ENCODE data around the gene ZFP36L2.
"Not testable (repeated sequence)": the region's sequence is repeated elsewhere in the genome, so short reads cannot be mapped to it uniquely, and the experiment has no call there.

The ZFP36L2 gene

DNA sequence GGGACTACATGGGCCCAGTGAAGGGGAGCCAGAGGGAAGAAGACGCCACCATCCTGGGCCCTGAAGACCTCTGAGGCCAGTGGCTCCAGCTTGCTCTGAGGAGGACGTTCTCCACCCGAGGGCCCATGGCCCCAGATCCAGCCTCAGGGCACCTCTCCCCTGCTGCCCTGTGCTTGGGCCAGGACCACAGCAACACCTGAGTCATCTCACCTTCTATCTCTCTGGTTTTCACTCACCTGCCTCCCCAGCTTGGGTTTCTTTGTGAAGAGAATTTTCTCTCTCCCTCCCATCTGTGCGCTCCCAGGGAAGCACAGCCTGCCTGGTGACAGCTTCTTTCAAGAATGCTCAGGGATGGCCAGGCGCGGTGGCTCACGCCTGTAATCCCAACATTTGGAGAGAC, 19.8 kb downstream of the ZFP36L2 start:
- DNase-seq, result no peak

DNA sequence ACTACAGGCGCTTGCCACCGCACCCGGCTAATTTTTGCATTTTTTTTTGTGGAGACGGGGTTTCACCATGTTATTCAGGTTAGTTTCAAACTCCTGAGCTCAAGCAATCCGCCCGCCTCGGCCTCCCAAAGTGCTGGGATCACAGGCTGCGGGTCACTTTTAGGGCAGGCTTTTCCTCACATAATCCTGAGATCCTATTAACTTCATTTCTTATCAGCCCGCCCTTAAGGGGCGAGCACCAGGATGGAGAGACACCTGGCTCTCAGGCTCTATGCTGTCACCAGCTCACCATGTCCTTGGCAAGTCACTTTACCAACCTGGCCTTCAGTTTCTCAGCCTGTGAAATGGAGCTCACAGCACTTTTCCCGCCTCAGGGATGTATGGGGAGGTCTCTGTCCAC, 23.0 kb downstream of the ZFP36L2 start:
- DNase-seq, result no peak

DNA sequence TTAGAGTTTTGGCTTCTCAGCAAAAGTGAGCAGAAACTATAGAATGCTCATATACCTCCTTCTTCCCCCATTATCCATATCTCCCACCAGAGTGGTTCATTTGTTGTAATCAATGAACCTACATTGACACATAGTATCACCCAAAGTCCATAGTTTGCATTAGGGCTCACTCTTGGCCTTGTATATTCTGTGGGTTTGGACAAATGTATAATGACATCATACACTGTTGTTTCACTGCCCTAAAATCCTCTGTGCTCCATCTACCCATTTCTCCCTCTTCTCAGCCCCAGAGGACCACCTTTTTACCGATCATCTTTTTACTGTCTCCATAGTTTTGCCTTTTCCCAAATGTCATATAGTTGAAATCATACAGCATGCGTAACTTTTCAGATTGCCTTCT, 24.1 kb downstream of the ZFP36L2 start:
- no peak for DNase-seq

DNA sequence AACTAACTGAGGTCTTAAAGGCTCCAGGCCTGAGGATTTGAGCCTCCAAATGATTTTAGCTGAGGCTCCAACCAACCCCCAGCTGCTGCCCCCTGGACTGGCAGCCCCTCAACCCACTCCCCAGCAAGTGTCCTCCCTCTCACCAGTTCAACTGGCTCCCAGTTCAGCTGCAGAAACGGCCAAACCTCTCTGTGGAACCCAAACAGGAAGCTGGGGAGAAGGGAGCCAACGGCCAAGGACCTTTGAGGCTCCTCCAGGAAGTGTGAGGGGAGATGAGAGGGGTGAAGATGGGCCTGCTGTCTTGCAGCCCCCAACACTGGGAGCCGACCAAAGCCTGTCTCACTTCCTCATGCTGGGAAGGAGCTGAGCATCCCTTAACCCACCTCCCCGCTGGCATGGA, 24.9 kb downstream of the ZFP36L2 start:
- no peak for DNase-seq

DNA sequence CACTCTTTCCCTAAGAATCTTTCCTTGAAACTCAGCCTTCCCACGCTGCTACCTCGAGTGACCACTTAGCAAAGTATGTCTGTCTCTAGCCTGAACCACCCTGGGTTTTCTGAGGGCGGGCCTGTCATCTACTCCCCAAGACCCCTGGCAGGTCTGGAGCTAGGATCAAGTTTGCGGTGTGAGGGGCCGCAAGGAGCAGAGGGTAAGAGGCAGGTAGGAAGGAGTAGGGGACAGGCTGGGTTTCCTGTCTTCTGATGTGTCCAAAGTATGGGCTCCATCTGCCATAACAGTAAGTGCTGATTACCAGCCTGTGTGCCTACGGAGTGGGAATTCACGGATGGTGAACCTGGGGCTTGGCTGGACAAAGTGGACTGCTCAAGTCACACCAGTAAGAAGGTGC, 25.4 kb downstream of the ZFP36L2 start:
- DNase-seq, result no peak

DNA sequence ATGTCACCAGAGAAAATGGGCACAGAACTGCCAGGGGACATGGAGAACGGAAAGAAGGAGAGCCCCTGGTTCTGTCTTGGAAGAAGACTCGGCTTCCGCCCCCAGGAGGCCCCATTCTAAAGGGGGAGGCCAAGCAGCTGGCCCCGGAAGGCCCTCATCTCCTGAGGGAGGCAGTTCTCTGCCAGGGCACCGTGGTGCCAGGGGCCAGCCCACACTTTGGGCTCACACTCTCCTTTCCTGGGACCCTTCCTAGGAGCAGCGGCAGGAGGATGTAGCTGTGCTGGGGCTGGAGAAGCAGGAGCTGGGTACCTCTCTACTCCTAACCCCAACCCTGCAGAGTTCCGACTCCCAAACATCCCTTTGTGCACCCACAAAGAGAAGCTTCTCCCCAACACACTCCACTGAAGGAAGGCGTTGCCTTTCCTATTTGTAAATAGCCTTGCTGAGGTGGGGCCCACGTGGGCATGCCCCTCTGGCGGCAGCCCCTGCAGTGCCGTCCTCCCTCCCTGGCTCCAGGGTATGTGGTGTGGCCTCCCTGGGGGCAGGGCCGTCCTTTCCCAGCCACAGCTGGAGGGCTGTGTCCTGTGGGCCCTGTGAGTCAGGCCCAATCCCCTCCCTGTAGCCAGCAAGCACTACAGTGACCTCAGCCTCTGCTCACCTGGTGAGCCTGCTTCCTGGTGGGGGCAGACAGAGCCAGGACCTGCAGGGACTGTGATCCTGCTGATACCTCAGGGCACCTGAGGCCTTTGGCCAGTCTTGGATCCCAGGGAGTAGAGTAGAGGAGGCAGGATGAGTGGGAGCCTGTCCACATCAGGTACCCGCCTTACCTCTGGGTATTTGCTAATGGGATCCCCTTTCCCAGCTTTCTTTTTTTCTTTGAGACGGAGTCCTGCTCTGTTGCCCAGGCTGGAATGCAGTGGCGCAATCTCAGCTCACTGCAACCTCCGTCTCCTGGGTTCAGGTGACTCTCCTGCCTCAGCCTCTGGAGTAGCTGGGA, 26.6 kb downstream of the ZFP36L2 start:
- DNase-seq, result no peak

DNA sequence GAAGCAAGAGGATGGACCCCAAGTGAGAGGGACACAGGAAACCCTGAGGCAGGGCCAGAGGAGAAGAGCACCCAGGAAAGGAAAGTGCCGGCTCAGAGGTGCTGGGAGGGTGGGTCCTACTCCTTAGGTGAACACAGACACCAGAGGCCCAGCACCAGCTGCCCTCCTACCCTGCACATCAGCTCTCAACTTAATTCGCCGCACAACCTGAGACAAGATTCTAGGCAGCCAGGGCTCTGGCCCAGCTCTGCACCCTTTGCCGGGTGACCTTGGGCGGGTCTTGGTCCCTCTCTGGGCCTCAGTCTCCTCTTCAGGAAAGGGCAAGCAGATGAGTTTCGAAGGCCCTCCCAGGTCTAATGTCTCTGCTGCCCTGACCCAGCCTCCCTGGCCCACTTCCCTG, 28.1 kb downstream of the ZFP36L2 start:
- no peak for DNase-seq

DNA sequence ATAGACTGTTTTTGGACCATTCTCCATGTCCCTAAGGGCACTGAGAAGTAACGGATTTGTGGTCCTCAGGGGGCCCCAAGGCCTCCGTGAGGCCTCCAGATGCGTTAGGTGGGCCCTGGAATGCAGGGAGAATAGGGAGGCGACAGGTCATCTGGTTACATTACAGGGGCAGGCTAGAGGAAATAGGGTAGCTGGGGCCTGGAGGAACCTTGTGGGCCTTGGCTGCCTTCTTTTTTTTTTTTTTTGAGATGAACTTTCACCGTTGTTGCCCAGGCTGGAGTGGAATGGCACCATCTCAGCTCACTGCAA, 28.9 kb downstream of the ZFP36L2 start:
- DNase-seq, result no peak

DNA sequence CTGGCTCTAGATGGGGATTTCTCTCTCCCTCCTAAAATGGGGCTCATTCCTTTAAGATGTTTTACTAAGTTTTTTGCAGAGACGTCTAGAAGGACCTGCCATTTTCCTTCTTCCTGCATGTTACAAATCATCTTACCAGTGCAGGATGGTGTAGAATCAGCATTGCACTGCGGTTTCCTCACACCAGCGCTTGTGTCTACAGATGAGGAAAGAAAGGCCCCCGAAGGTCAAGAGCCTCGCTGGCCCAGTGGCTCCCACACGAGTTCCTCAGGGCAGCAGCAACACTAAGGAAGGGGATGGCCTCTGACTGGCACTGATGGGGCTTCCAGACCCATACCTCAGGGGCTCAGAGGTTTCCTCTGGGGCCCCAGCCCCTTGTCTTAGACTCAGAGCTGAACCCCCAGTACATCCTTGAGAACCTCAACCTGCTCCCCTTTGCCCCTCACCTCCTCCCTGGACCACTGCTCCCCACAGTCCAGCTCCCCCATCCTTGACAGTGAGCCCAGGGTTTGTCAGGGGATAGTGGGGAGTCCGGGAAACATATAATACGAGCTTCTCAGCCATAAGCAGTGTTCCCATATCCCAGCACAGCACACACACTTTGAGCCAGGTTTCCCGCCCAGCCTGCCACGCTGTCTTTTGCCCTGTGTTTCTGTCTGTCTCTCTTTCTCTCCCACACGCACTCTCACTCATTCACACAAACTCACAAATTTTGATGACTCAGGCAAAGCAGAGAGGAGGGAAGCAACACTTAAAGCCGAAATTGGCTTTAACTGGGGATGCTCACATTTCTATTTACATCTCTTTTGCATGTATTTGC, 29.4 kb downstream of the ZFP36L2 start:
- no peak for DNase-seq

DNA sequence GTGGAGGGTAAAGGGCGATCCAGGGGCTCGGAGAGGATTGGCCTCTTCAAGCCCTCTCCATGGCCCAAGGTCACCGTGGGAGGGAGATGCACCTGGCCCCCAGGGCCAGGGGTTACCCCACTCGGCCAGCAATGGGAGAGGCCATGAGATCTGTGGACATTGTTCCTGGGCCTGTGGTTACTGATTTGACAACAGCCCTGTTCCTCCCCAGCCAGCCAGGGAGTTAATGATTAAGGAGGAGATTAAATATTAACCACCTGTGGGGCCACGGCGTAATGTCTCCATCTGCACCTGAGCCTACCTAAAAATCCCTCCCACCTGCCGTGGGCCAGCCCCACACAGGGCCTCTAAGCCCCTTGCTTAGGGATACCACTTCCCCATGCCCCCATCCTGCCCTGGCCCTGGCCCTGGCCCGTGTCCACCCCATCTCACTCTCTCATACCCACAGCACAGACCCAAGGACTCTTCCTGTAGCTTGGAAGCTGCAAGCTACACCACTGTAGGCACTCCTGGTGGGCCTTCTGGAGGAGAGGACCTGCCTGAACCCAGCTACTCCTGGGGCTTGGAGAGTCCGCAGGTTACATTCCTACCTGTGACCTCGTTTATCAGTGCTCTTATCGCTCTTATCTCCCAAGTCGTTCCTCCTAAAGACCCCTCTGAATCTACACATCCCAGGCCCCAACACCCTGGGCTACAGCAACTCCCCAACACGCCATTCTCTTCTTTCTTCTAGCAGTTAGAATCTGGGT, 32.1 kb downstream of the ZFP36L2 start:
- DNase-seq, result no peak

DNA sequence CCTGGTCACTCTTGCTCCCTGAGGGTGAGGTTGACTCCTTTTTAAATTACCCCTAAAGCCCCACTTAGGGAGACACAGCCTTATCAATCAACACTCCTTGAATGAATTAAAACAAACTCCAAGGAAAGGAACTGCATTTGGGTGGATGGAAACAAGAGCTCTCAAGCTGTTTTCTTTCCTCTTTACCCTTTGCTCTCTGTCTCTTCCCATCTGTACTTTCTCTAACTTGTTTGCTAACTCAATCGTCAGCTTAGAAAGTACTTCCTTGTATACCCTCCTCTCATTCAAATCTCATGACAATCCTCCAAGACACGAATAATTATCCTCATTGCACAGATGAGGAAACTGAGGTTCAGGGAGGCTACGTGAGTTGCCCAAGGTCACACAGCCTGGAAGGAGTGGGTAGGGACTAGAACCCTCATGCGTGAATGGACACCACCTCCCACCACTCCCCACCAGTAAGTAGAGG, 32.7 kb downstream of the ZFP36L2 start:
- DNase-seq, result no peak

DNA sequence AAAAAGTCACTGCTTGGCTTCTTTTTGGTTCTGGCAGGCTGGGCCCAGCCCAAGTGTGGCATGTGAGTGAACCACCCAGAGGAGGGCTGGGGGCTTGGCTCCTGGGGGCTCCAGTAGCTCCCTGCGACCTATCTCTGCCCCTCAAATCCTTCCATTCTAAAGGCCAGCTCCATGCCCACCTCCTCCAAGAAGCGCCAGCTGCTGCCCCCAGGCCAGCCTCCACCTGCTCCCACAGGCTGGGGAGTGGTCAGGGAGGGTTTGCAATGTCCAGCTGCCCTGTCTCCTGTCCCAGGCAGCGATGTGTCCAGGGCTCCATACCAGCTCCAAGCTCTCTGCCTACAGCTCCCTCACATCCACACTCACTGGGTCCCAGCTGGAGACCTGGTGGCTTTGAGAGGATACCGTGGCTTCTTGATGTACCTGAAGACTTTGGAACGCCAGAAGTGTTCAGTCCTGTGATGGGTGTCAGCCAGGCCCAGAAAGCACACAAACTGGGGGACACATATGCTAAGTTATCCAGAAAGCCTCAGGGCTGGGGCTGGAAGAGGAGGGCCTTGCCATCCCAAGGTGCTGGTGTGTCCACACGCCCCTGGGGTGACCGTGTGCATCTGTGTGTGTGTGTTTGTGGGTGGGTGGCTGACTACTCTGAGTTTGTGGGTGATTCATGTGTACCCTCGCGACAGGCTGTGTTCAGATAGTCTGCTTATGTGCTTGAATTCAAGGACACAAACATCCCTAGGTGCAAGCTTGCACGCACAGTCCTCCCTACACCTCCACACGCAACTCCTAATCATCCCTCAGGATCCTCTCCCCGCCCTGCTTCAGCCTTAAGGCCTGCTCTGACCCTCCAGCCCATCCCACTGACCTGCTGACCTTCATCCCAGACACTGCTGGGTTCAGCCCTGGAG, 33.4 kb downstream of the ZFP36L2 start:
- DNase-seq, result no peak

DNA sequence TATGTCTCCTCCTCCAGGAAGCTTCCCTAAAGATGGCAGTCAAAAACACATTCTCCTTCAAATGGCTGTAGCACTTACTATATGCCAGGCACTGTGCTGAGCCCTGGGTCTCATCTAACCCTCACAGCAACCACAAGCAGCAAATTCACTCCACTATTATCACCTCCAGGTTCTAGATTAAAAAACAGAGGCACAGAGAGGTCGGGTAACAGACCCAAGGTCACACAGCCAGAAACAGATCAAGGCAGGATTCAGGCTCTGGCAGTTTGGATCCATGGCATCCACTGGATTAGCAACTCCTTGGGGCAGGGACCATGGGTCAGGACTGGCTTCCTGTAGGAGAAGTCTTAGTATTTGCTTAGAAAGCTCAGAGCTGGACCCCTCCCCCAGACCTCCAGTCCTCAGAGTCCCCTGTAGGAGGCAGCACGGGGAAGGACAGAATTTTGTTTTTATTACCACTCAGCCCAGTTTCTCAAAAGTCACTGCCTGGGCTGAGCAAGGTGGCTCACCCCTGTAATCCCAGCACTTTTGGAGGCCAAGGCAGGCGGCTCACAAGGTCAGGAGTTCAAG, 34.4 kb downstream of the ZFP36L2 start:
- no peak for DNase-seq

DNA sequence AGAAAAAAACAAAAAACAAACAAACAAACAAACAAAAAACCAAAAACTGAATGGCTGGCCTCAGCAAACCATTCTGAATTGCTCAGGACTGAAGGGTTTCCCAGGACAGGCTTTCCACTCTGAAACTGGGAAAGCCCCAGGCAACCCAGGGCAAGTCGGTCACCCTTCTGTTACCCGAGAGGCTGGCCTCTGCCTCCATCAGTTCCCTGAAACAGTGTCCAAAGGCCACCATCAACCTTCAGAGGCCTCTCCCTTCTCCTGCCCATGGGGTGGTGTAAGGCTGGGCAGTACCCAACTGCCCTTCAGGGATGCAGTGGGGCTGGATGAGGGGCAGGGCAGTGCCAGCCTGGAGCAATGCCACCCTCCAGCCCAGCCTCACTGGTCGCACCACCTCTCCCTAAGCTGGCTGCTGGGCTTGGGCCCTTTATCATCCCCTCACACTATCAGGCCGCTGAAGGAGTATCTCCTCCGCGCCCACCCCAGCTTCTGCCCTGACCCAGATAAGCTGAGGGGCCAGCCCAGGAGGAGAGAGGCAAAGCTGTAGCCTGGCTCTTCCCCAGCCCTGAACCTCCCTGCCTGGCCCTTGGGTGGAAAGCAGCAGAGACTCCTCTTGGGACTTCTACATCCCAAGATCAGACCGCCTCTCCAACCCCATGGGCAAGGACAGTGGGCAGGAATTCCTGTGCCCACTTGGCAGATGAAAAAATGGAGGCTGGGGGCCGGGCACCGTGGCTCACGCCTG, 35.9 kb downstream of the ZFP36L2 start:
- no peak for DNase-seq

DNA sequence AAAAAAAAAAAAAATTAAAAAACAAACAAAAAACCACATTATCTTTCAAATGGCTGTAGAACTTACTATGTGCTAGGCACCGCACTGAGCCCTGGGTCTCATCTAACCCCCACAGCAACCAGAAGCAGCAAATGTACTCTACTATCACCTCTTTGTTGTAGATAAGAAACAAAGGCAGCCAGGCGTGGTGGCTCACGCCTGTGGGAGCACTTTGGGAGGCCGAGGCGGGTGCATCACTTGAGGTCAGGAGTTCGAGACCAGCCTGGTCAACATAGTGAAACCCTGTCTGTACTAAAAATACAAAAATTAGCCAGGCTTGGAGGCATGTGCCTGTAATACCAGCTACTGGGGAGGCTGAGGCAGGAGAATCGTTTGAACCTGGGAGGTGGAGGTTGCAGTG, 36.5 kb downstream of the ZFP36L2 start:
- DNase-seq, result not testable (repeated sequence)

DNA sequence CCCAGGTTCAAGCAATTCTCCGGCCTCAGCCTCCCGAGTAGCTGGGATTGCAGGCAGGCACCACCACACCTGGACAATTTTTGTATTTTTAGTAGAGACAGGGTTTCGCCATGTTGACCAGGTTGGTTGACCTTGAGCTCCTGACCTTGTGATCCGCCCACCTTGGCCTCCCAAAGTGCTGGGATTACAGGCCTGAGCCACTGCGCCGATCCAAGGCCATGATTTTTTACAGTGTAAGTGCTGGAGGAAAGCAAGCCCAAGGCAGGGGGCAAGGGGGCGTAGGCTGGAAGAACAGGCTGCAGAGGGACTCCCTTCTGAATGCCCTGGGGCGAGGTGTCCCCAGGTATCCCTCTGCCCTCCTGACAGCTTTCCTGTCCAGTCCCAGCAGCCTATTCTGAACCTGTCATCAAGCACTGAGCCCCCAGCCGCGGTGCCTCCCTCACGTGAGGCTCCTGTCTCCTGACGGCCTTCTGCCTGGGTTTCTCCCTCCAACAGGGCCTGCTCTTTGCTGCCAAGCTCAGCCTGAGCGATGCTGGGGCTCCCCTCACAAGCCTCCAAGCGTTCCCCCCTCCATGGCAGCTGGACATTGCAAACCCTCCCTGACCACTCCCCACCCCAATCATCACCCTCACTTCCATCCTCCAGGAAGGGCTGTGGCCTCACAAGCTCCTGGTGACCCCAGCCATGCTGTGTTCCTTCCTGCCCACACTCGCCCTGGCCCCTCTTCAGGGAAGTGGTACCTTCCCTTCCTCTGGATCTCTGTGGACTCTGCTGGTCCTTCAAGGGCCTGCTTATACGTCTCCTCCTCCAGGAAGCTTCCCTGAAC, 37.6 kb downstream of the ZFP36L2 start:
- no peak for DNase-seq

DNA sequence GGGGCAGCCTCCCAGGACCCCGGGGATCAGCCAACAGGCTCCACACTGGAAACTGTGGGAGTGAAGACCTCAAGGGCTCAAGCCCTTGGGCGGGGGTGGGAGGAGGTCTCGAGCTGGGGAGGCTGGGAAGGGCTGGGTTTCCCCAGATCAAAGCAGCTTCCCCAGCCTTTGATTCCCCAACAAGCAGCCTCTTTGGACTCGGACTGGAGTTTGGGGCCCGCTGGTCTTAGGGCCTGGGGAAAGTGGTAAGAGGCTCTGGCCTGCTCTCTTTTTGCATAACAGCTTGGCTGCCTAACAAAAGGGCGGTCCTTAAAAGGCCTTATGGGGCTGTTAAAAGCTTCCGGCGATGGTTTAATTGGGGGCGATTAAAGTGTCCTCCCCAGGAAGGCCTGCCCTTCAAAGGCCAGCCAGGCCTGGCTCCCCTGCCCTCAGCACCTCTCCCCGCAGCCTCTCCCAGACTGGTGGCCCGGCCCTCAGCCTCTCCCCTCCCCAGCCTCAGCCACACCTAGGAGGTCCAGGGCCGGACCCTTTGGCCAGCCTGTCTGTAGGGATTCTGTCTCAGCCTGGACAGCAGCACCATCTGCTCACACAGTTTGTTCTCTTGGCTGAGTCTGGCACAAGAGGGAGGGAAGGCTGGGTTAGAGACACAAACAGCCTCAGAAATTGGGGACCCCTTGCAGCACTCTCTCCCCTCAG, 39.6 kb downstream of the ZFP36L2 start:
- DNase-seq, result no peak

DNA sequence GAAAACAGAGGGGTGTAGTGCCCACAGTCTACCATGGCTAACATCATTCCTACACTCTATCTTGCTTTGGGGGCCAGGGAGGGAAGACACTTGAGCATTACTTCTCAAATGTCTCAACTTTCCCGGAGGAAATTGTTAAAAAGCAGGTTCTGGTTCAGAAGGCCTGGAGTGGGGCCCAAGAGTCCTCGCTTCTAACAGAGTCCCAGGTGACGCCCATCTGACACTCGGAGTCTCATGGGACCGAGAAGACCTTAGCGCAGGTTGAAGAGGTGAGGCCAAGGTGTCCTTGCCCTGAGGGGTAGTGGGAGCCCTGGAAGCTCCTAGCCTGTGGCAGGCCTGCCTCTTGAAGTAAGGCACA, 40.1 kb downstream of the ZFP36L2 start:
- no peak for DNase-seq

DNA sequence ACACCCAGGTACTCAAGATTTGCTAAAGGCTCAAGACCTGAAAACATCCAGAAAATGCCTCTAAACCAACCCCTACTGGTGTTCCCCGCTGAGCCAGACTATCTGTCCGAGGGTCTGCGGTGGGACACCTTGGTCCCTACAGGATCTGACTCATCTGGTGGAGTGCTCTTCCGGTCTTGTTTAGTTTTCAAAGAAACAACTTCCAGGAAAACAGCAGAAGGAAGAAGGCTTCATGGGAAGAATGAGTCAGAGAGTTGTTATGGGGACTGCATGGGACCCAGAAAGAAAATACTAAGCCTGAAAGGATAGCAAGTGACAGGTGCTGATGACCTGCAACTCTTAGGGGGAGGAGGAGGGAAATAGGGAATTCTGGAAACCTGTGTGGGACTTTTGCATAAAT, 41.3 kb downstream of the ZFP36L2 start:
- no peak for DNase-seq
